GM12878 (cell line): ENCODE data around the gene XIAP. TPM values are rescaled to one million over a fixed set of nuclear protein-coding genes. Genes with fewer than 3 reads are reported as not detected.

Source experiments
- ATAC-seq: fragments of 200-7000 bp; cut with Tn5 transposase; 3 replicates; pipeline ENCODE4 v1.9.1; 2020; ENCODE audit warnings: mild to moderate bottlenecking, moderate library complexity
- BruUV-seq: library from RNA; stranded (reverse); fragments of 400-500 nt; replicated peaks from 2 replicates; lab custom pipeline; 2021; lab: Mats Ljungman, UMichigan
- CTCF ChIA-PET: fragments of 300-600 bp; sonication (Branson Sonifier 250); formaldehyde crosslinking; extraction: SDS; loops from one replicate; lab custom pipeline; 2021; ENCODE audit warnings: inconsistent platforms; lab: Yijun Ruan, JAX
- POLR2A ChIA-PET: fragments of 350-600 bp; formaldehyde crosslinking; extraction: SDS; loops from one replicate; lab custom pipeline; 2021; ENCODE audit warnings: inconsistent platforms; lab: Charles Lee
- RAD21 ChIA-PET: fragments of 300-600 bp; sonication (Branson Sonifier 250); formaldehyde crosslinking; loops from one replicate; lab custom pipeline; 2023; ENCODE audit warnings: antibody characterized with exemption; ENCODE audit not compliant: unreplicated experiment; lab: Charles Lee
- SMC1A ChIA-PET: fragments of 300-600 bp; sonication (Branson Sonifier 250); formaldehyde crosslinking; loops from one replicate; lab custom pipeline; 2023; ENCODE audit not compliant: unreplicated experiment, uncharacterized antibody; lab: Charles Lee
- DNase-seq: peaks from one replicate; pipeline ENCODE4 v3.0.0-alpha.2; 2011; ENCODE audit warnings: low read depth, low spot score
- FAIRE-seq: peaks from 3 replicates; lab custom pipeline; 2011; peaks lifted over from hg19 to GRCh38; lab: Jason Lieb, UNC
- H2AFZ ChIP-seq: 2 replicates; pipeline ENCODE4 v1.6.0; 2011; ENCODE audit warnings: low read depth, low read length, control low read depth; ENCODE audit not compliant: control insufficient read depth
- H3K27ac ChIP-seq: 2 replicates; pipeline ENCODE4 v1.5.1; 2011; ENCODE audit warnings: control low read depth; ENCODE audit not compliant: control insufficient read depth, insufficient read depth
- H3K27me3 ChIP-seq, 2 experiments: replicated peaks in 1 of 2; 2 replicates each; pipeline versions ENCODE4 v1.6.0 to v1.6.1; 2011; ENCODE audit warnings: low read length in 1 of 2; ENCODE audit not compliant: control insufficient read depth in 2 of 2, insufficient read depth in 2 of 2
- H3K36me3 ChIP-seq, 2 experiments: 2 replicates each; pipeline ENCODE4 v1.5.1; 2011; ENCODE audit warnings: low read length in 1 of 2; ENCODE audit not compliant: control insufficient read depth in 2 of 2, insufficient read depth in 2 of 2
- H3K4me1 ChIP-seq: 2 replicates; pipeline ENCODE4 v1.6.1; 2011; ENCODE audit warnings: mild to moderate bottlenecking, low read length, moderate library complexity, mixed read lengths; ENCODE audit not compliant: control insufficient read depth, insufficient read depth
- H3K4me2 ChIP-seq: 2 replicates; pipeline ENCODE4 v1.6.0; 2011; ENCODE audit warnings: control low read depth; ENCODE audit not compliant: control insufficient read depth, insufficient read depth
- H3K4me3 ChIP-seq: fragments of 200-600 bp; sonication (generic); 2 replicates; pipeline ENCODE4 v1.5.1; 2016
- H3K79me2 ChIP-seq: 2 replicates; pipeline ENCODE4 v1.6.0; 2011; ENCODE audit warnings: low read length; ENCODE audit not compliant: control insufficient read depth, insufficient read depth
- H3K9ac ChIP-seq: 2 replicates; pipeline ENCODE4 v1.8.0; 2011; ENCODE audit warnings: low read length, control low read depth, mixed read lengths; ENCODE audit not compliant: control insufficient read depth, insufficient read depth
- H3K9me3 ChIP-seq: replicated peaks from 3 replicates; pipeline ENCODE4 v1.5.1; 2011; ENCODE audit warnings: mild to moderate bottlenecking, low read length; ENCODE audit not compliant: control insufficient read depth, insufficient read depth
- H4K20me1 ChIP-seq: 2 replicates; pipeline ENCODE4 v1.6.0; 2011; ENCODE audit not compliant: control insufficient read depth, insufficient read depth
- ATF7 ChIP-seq: fragments of 450-650 bp; IDR thresholded peaks from 2 replicates; pipeline ENCODE4 v1.6.1; 2016; ENCODE audit warnings: low read depth, mild to moderate bottlenecking
- E4F1 ChIP-seq: fragments of 450-650 bp; IDR thresholded peaks from 2 replicates; pipeline ENCODE4 v1.6.1; 2018; ENCODE audit warnings: borderline replicate concordance, mild to moderate bottlenecking; ENCODE audit not compliant: partially characterized antibody
- MEF2A ChIP-seq: IDR thresholded peaks from 2 replicates; pipeline ENCODE4 v1.6.1; 2011; ENCODE audit warnings: low read depth, mild to moderate bottlenecking, low read length, moderate library complexity; ENCODE audit not compliant: insufficient read depth
- MEF2B ChIP-seq: fragments of 450-650 bp; IDR thresholded peaks from 2 replicates; pipeline ENCODE4 v1.6.1; 2018; ENCODE audit warnings: mild to moderate bottlenecking, moderate library complexity; ENCODE audit not compliant: partially characterized antibody, poor library complexity, severe bottlenecking
- POLR2AphosphoS5 ChIP-seq: IDR thresholded peaks from 2 replicates; pipeline ENCODE4 v1.6.1; 2011; ENCODE audit warnings: mild to moderate bottlenecking, low read length, inconsistent platforms
- SREBF2 ChIP-seq: IDR thresholded peaks from 2 replicates; pipeline ENCODE4 v1.6.1; 2012; ENCODE audit warnings: mild to moderate bottlenecking, low read length
- WGBS: methylation state at CpG from one replicate; pipeline ENCODE4 v1.1.6; 2016; ENCODE audit warnings: low lambda C conversion rate; ENCODE audit not compliant: insufficient replicate concordance, insufficient coverage; ENCODE audit errors: missing lambda C conversion rate; 5-methylcytosine and 5-hydroxymethylcytosine counted together
- in situ Hi-C: fragments of 300-500 bp; cut with MboI; formaldehyde crosslinking; loops from 9 replicates; pipeline ENCODE4 v1.14.3; 2018; ENCODE audit warnings: mixed read lengths
- intact Hi-C: fragments of 100-400 bp; cut with micrococcal nuclease; formaldehyde crosslinking; loops from one replicate; pipeline ENCODE4 v1.14.2; 2022; ENCODE audit not compliant: unreplicated experiment
- polyA plus RNA-seq, 11 experiments: library from polyadenylated mRNA; depleted of rRNA in 4 of 11; unstranded in 6 of 11; stranded (reverse) in 5 of 11; fragments of >200 nt; fragmentation: Nextera tagmentation in 4 of 11; fragmentation: Illumina TruSeq in 1 of 11; extraction: Ambion mirVana in 4 of 11; extraction: Trizol in 1 of 11; gene quantifications; 1 replicate in 1 of 11; 2 replicates in 10 of 11; pipeline versions ENCODE4 v1.2.1 to v1.2.3, GENCODE V29; 2011 to 2016; ENCODE audit warnings: inconsistent platforms in 2 of 11, missing spikeins in 2 of 11, low read depth in 1 of 11
- total RNA-seq, 4 experiments: library from RNA; depleted of rRNA in 3 of 4; stranded (reverse); fragments of >200 nt in 3 of 4; fragmentation: Illumina TruSeq in 1 of 4; extraction: Trizol in 1 of 4; gene quantifications; 2 replicates each; pipeline versions ENCODE4 v1.2.1 to v1.2.3, GENCODE V29; 2013 to 2021

XIAP gene
- total and polyA plus RNA-seq, 10 of the 15 experiments (the other 5 are each of a cell fraction or from before 2014, with no cell fraction given), result 3.3 to 21.1 (median 14.5) TPM

- Histone ChIP-seq H3K9me3 (no peaks in the 10 kb centered on the region), H2AFZ (no peak overlapping the region), H3K27me3 (no peaks in the 10 kb centered on the region), H3K36me3 (no peaks in the 10 kb centered on the region), H3K4me2 (no peak overlapping the region), H3K9ac (no peak overlapping the region), H3K4me3 (no peak overlapping the region), H3K79me2 (no peaks in the 10 kb centered on the region), H3K4me1 (no peaks in the 10 kb centered on the region), H3K27ac (no peak overlapping the region), H4K20me1 (no peaks in the 10 kb centered on the region)
- SMC1A ChIA-PET, result no interaction called here
- RAD21 ChIA-PET, result no interaction called here
- TF ChIP-seq SREBF2, result no peak
- TF ChIP-seq POLR2AphosphoS5, result no peak
- TF ChIP-seq MEF2A, result no peak
- no peak for TF ChIP-seq ATF7
- no peak for TF ChIP-seq E4F1
- TF ChIP-seq MEF2B, result no peak
- ATAC-seq (no peak), FAIRE-seq (no peak), DNase-seq (no peak)
- CTCF ChIA-PET, result interaction anchor here (0.6 to 2.2 kb wide), 2 partner anchors 14 to 94 kb away, joined by 3 to 5 read pairs; no protein-coding TSS in a partner anchor
- POLR2A ChIA-PET, result no interaction called here
- WGBS, result 19% methylated on average over 2 of the region's 2 CpGs
- intact Hi-C loops (no loop called here), in situ Hi-C loops (no loop called here)
- BruUV-seq, result no TSS peak
Observed at GRCh38 chrX:123847056-123847455, 12.8 kb upstream of the XIAP start.
